Activated effector memory CD4-positive, alpha-beta T cell treated with anti-CD3 and anti-CD28 coated beads, Interleukin-2, amount 50 U/mL, for 16 hours (primary cell): Measurements from ENCODE around the gene SYNGAP1.
"Not testable (repeated sequence)": the region's sequence is repeated elsewhere in the genome, so short reads cannot be mapped to it uniquely, and the experiment has no call there.

Experiments used
- DNase-seq: peaks from one replicate; pipeline ENCODE4 v3.0.0-alpha.2; 2020

SYNGAP1 gene

DNA sequence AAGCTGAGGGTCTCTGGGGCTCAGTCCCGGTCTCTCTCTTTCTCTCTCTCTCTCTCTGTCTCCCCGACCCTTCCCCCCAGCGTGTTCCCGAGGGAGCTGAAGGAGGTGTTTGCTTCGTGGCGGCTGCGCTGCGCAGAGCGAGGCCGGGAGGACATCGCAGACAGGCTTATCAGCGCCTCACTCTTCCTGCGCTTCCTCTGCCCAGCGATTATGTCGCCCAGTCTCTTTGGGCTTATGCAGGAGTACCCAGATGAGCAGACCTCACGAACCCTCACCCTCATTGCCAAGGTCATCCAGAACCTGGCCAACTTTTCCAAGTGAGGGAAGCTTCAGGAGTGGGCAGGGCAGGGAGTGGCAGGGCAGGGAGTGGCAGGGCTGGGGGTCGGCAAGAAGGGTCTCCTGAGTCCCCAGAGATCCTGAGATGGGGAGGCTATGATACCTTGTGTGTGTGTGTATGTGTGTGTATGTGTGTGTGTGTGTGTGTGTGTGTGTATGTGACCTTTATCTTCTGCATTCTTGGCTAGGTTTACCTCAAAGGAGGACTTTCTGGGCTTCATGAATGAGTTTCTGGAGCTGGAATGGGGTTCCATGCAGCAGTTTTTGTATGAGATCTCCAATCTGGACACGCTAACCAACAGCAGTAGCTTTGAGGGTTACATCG lies 20.9 kb downstream of the SYNGAP1 start:
- DNase-seq: no peak

DNA sequence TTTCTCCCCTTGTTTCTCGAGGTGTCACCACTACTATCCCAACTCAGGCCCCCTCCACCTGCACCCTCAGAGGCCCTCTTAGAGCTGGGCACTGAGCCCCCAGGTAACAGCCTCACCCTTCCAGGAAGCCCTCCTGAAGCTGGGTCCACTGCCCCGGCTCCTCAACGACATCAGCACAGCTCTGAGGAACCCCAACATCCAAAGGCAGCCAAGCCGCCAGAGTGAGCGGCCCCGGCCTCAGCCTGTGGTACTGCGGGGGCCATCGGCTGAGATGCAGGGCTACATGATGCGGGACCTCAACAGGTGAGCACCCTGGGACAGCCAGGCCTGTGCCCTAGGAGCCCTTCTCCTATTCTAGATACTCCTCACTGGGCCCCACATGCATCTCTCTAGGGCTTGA lies 21.6 kb downstream of the SYNGAP1 start:
- DNase-seq: no peak

DNA sequence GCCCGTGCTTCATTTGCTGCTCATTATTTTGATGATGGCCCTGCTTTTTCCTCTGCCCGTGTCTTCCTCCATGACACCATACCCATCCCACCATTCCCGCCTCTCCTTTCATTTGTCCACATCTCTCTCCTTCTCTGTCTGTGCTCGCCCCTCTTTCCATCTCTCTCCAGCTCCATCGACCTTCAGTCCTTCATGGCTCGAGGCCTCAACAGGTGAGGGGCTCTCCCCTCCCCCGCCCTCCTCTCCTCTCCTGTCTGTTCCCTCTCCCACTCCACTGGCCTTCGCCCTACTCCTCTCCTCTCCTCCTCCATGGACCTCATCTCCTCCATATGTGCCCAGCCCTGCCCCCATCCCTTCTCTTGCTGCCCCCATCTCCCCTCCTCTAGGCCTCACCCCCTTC lies 22.4 kb downstream of the SYNGAP1 start:
- DNase-seq: no peak

DNA sequence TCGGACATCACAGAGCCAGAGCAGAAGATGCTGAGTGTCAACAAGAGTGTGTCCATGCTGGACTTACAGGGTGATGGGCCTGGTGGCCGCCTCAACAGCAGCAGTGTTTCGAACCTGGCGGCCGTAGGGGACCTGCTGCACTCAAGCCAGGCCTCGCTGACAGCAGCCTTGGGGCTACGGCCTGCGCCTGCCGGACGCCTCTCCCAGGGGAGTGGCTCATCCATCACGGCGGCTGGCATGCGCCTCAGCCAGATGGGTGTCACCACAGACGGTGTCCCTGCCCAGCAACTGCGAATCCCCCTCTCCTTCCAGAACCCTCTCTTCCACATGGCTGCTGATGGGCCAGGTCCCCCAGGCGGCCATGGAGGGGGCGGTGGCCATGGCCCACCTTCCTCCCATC lies 23.2 kb downstream of the SYNGAP1 start:
- DNase-seq: no peak

DNA sequence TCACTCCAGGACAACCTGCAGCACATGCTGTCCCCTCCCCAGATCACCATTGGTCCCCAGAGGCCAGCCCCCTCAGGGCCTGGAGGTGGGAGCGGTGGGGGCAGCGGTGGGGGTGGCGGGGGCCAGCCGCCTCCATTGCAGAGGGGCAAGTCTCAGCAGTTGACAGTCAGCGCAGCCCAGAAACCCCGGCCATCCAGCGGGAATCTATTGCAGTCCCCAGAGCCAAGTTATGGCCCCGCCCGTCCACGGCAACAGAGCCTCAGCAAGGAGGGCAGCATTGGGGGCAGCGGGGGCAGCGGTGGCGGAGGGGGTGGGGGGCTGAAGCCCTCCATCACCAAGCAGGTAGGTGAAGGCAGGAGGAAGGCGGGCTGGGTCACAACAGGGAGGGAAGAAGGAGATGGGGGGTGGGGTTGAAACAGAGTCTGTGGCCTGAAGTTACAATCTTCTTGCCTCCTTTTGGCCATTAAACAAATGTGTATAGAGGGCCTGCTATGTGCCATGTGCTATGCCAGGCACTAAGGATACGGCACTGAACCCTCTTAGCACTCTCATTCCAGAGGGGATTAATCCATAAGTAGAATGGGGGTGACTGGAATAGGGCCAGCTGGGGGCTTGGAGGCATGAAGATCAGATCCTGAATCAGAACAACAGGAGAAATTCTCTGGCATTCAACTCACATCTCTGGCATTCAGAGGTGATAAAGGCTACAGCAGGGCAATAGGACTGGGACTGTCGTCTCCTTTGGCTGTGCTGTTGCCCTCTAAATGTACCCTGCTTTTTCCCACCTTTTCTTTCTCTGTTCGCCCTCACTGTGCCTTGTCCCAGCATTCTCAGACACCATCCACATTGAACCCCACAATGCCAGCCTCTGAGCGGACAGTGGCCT lies 24.0 kb downstream of the SYNGAP1 start:
- no peak for DNase-seq

DNA sequence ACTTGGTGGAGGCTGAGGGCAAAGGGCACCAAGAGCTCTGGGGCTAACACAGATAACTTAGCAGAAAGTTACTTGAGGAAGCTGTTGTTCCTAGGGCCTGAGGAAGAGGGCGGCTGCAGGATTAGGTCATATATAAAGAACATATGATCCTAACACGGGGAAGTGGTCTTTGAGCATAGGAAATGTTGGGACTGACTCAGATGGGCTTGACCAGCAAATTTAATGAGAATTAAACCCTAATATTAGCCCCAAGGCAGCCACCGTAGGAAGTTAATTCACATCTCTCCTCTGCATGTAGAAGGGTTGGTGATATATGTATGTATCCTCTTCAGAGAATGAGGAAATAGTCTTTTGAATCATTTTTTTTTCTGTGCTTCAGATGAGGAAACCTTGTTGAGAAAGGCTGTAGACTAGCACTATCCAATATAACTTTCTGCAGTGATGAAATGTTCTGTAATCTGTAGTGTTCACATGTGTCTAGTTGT lies 25.3 kb downstream of the SYNGAP1 start:
- DNase-seq: no peak

DNA sequence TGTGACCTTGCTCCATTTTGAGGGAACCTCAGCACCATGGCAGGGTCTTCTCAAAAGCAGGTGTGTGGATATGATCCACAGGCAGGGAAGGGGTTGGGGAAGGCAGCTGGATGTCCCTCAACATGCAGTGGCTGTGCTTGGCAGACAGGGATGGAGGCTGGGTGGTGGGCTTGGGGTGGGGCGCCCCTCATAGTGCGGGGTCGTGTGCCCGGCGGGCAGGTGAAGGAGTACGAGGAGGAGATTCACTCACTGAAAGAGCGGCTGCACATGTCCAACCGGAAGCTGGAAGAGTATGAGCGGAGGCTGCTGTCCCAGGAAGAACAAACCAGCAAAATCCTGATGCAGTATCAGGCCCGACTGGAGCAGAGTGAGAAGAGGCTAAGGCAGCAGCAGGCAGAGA lies 26.5 kb downstream of the SYNGAP1 start:
- DNase-seq: no peak

DNA sequence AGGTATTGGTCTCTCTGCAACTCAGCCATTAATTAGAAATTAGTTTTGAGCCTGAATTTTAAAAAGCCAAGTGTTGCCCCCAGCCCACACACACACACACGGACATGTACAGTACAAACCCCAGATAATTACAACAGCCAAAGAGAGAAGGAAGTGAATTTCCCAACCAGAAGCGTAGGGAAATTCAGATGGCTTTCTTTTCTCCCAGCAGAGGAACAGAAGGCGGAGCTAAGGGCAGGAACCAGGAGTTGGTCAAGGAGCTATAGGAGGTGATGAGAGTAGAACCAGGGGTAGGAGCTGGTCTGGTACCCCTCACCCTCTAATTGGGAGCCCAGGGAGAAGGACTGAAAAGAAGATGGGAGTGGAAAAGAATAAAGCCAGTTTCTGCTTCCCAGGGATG lies 30.6 kb downstream of the SYNGAP1 start:
- DNase-seq: no peak

DNA sequence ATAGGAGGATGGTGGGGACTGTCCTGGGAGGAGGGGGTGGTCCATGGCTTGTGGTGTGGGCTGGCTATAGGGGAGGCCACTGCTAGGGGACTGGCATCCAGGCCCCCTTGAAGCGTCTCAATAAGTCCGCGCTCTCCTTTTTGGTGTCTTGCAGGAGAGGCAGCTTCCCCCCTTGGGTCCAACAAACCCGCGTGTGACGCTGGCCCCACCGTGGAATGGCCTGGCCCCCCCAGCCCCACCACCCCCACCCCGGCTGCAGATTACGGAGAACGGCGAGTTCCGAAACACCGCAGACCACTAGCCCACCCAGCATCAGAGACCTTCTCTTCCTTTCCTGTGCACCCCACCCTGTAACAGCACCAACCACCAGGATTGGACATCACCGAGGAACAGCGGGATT lies 31.7 kb downstream of the SYNGAP1 start:
- no peak for DNase-seq

DNA sequence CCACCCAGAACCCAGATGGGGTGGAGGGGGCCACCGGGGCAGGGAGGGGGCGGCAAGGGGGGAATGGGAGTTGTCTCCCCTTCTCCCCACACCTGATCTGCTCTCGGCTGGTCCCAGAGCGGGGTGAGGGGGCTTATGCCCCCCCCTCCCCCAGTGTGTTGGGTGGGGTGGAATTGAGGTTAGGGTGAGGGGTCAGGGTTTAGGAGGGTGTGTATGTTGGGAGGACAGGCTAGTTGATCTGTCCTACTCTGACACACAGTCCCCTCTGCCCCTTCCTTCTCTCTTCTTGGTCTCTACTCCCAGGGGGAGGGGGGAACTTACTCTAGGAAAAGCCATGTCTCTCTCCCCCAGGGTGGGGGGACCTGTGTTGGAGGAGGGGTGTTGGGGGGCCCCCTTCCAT lies 32.6 kb downstream of the SYNGAP1 start:
- DNase-seq: no peak

DNA sequence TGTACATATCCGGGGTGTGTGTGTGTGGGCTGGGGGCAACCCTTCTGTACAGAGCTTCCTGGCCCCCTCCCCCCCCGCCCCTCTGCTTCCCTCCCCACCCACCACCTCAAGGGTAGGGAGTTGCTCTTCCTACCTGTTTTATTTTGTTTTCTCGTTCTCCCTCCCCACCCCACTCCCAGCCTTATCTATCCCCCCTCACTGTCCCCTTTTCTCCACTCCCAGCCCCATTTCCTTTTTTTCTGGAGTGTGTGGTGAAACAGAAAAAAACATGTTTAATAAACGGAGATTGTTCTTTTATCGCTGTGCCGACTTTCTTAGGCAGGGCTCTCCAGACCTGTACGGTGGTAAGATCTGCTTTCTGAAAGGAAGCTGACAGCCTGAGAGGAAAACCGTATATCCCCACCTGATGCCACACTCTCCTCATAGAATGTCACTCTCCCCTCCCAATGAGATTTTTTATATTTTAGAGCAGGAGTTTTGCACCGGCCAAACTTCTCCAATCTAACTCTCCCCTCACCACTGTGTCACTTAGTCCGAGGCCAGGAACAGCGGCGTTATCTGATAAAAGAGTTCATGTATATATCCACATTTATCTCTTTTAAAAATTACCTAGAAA lies 33.6 kb downstream of the SYNGAP1 start:
- DNase-seq: no peak

DNA sequence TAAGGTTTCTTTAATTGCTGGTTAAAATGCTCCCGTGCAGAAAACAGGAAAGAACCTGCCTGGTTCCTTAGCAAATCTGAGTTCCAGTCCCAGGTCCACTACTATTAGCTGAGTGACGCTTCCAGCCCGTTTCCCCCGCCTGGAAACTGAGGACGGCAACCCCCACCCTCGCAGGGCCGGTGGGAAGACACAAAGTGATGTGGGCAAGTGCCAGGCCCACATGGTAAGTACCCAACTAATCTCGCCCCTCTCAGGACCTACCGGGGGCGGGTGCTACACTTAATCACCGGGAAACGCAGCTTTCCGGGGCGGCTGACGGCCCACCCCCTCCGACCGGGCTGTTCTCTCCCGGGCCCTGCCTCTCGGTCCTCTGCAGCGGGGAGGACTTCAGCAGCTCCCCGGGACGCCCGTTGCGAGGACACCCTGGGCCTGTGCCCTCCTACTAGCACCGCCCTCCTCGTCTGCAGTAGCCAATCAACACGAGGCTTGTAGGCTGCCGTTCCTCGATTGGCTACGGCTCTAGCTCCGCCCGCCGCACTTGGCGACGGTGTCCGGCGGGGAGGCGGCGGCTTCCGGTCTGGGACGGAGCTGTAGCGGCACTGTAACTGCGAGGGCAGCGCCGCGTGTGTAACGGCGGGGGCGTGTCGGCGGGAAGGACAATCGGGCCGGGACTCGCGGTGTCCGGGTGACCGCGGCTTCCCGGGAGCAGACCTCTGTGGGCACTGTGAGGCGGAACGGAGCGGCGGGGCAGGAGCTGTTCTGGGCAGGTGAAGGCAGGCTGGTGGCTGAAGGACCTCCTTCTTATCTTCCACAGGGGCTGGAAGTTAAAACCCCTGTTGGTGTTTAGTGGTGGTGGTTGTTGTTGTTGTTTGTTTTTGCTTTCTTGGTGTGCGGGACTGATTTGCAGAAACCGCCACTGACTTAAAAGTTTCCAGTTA lies 34.4 kb downstream of the SYNGAP1 start, which contains the start of gene ZBTB9:
Gene ZBTB9, plus strand, starts transcription at position 568 of the 938 bp plus-strand sequence. CDS start 525 bp downstream, outside the sequence.
- DNase-seq: peak; percentile 98

DNA sequence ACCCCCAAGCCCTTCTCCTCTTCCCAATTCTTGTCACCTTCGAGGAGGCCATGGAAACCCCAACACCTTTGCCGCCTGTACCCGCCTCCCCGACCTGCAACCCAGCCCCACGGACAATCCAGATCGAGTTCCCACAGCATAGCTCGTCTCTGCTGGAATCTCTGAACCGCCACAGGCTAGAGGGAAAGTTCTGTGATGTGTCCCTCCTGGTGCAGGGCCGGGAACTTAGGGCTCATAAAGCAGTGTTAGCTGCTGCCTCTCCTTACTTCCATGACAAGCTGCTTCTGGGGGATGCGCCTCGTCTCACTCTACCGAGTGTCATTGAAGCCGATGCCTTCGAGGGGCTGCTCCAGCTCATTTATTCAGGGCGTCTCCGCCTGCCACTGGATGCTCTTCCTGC lies 35.2 kb downstream of the SYNGAP1 start:
- DNase-seq: no peak

DNA sequence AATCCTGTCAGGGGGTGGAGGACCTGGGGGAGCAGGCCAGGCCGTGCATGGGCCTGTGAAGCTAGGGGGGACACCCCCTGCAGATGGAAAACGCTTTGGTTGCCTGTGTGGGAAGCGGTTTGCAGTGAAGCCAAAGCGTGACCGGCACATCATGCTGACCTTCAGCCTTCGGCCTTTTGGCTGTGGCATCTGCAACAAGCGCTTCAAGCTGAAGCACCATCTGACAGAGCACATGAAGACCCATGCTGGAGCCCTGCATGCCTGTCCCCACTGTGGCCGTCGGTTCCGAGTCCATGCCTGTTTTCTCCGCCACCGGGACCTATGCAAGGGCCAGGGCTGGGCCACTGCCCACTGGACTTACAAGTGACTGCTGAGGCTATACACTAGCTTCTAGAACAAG lies 36.3 kb downstream of the SYNGAP1 start:
- no peak for DNase-seq

DNA sequence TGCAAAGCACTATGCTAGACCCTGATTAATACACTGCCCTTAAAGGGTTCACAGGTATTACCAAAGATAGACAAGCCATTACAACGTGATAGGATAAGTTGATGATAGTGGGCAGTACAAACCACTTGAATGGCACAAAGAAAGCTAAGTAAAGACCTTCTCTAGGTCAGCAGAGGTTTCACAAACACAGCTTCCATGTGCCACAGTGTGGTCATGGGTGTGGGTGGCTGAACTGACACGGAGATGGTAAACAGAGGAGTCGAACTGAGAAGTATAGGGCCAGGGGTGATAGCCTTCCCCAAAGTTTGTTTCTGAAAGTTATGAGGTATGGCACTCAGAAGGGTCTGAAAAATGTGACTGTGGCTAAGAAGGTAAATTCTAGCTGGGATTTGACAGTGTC lies 38.8 kb downstream of the SYNGAP1 start:
- DNase-seq: no peak

DNA sequence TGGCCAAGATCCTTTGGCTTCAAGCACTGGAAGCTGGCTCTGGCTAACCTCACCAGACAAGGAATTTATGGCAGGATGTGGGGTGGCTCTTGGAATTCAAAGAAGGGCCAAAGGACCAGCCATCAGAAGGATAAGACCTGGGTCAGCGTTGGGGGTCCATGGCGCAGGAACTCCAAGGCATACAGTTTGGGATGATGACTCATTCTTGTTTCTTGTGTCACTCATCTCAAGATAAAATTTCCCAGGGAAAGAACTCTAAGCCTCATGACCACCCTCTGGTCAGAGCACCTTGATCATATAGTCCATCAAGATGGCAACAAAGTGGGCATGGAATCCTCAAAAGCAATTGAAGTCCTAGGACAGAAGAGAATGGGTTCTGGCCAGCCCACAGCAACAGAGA lies 39.4 kb downstream of the SYNGAP1 start:
- DNase-seq: no peak

DNA sequence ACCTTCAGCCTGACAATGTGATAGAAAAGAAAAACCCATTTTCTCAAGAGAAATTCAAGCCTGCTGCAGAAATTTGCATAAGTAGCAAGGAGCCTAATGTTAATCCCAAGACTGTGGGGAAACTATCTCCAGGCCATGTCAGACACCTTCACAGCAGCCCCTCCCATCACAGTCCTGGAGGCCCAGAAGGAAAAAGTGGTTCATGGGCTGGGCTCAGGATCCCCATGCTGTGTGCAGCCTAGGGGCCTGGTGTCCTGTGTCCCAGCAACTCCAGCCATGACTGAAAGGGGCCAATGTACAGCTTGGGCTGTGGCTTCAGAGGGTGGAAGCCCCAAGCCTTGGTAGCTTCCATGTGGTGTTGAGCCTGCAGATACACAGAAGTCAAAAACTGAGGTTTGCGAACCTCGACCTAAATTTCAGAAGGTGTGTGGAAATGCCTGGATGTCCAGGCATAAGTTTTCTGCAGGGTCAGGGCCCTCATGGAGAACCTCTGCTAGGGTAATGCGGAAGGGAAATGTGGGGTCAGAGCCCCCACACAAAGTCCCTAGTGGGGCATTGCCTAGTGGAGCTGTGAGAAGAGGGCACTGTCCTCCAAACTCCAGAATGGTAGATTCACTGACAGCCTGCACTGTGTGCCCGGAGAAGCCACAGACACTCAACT lies 46.3 kb downstream of the SYNGAP1 start:
- no peak for DNase-seq

DNA sequence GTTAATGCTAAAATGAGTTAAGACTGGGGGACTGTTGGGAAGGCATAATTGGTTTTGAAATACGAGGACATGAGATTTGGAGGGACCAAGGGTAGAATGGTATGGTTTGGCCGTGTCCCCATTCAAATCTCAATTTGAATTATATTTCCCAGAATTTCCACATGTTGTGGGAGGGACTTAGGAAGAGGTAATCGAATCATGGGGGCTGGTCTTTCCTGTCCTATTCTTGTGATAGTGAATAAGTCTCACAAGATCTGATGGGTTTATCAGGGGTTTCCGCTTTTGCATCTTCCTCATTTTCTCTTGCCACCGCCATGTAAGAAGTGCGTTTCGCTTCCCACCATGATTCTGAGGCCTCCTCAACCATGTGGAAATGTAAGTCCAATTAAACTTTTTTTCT lies 47.2 kb downstream of the SYNGAP1 start:
- no peak for DNase-seq

DNA sequence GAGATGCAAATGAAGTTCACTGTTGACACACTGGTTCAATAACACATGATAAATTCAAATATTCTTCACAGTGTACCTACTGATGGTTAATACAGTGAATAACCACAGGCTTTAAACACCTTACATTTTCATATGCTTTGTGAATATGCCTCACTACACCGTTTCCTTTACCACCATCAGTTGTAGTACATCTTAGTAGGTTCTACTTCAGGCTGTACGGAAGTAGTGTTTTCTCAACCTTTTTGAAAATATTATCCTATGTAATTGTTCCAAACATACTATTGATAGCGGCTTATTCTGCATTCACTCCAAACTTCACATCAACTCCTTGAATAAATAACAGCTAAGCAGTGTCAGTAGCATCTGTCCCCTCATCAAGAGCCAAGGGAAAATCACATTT lies 49.8 kb downstream of the SYNGAP1 start:
- no peak for DNase-seq

DNA sequence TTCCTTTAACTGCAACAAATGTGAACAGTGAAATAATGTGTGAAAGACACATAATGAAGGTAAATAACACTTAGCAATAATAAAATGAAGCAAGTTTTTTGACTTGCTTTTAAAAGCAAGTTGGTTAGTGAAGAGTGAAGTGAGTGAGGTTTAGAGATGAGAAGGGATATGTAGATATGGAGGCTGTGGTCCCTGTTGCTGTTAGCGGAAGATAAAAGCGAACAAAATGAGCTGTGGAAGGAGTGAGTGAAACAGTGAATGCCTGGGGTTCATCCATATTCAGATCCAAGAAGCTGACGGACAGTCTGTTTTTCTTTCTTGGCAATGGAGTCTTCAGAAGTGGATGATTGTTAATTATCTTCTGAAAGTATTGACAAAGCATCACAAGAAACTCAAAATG lies 58.0 kb downstream of the SYNGAP1 start:
- no peak for DNase-seq

DNA sequence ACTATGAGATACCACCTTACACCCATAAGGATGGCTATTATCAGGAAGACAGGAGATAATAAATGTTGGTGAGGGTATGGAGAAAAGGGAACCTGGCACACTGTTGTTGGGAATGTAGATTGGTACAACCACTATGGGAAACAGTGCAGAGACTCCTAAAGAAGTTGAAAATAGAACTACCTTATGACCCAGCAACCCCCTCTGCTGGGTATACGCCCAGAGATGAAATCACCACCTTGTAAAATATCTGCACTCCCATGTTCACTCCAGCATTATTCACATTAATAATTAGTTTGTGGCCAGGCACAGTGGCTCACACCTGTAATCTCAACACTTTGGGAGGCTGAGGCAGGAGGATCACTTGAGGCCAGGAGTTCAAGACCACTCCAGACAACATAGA lies 61.3 kb downstream of the SYNGAP1 start:
- no peak for DNase-seq

DNA sequence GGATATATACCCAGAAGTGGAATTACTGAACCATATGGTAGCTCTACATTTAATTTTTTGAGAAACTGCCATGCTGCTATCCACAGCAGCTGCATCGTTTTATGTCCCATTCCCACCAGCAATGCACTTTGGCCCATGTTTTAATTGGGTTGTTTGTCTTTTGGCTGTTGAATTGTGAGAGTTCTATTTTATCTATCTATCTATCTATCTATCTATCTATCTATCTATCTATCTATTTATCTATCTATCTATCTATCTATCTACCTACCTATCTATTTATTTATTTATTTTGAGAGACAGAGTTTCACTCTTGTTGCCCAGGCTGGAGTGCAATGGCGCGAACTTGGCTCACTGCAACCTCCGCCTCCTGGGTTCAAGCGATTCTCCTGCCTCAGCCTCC lies 62.8 kb downstream of the SYNGAP1 start:
- DNase-seq: not testable (repeated sequence)
